HEK293 (cell line): ENCODE results near the gene ERH.

ENCODE experiments used
- CTCF ChIA-PET: fragments of 350-600 bp; formaldehyde crosslinking; extraction: SDS; loops from one replicate; lab custom pipeline; 2021; ENCODE audit warnings: antibody characterized with exemption; lab: Yijun Ruan, JAX
- POLR2A ChIA-PET: fragments of 300-600 bp; formaldehyde crosslinking; extraction: SDS; loops from one replicate; lab custom pipeline; 2020; ENCODE audit warnings: antibody characterized with exemption, inconsistent platforms; lab: Yijun Ruan, JAX
- H3K27ac ChIP-seq: fragments of 200-500 bp; sonication (Bioruptor generic); 2 replicates; pipeline ENCODE4 v1.5.1; 2014; ENCODE audit warnings: low read depth, low read length, control low read depth, inconsistent platforms; ENCODE audit errors: extremely low read depth
- H3K36me3 ChIP-seq, 2 experiments: fragments of 200-500 bp in 1 of 2; sonication (Bioruptor generic) in 1 of 2; 1 replicate in 1 of 2; 2 replicates in 1 of 2; pipeline ENCODE4 v1.5.1; 2014 to 2017; ENCODE audit warnings: inconsistent platforms in 2 of 2, low read length in 2 of 2; ENCODE audit not compliant: control insufficient read depth in 2 of 2, insufficient read depth in 1 of 2
- H3K4me1 ChIP-seq: fragments of 200-500 bp; sonication (Bioruptor generic); 2 replicates; pipeline ENCODE4 v1.5.1; 2014; ENCODE audit warnings: mild to moderate bottlenecking, low read length, inconsistent platforms; ENCODE audit not compliant: control insufficient read depth, insufficient read depth
- H3K4me3 ChIP-seq: 2 replicates; pipeline ENCODE4 v1.5.1; 2011; ENCODE audit warnings: low read depth, mild to moderate bottlenecking, control low read depth, low read length, moderate library complexity
- H3K9me3 ChIP-seq: fragments of 200-500 bp; sonication (Bioruptor generic); 2 replicates; pipeline ENCODE4 v1.5.1; 2014; ENCODE audit warnings: low read depth, low read length, inconsistent platforms; ENCODE audit not compliant: control insufficient read depth, insufficient read depth
- BCL11B ChIP-seq: fragments of 450-650 bp; formaldehyde crosslinking; IDR thresholded peaks from 2 replicates; pipeline ENCODE4 v1.5.1; 2016; ENCODE audit warnings: low read depth, missing biosample characterization, missing genetic modification characterization
- BCL6B ChIP-seq: fragments of 450-650 bp; formaldehyde crosslinking; IDR thresholded peaks from 2 replicates; pipeline ENCODE4 v1.5.1; 2017; ENCODE audit warnings: missing biosample characterization, missing genetic modification characterization
- GFI1B ChIP-seq: fragments of 450-650 bp; formaldehyde crosslinking; IDR thresholded peaks from 2 replicates; pipeline ENCODE4 v1.5.1; 2016; ENCODE audit warnings: missing biosample characterization, missing genetic modification characterization
- HOXD13 ChIP-seq: sonication (generic); formaldehyde crosslinking; IDR thresholded peaks from 2 replicates; pipeline ENCODE4 v1.8.0; 2022; ENCODE audit warnings: missing genetic modification reagents, borderline replicate concordance
- IKZF3 ChIP-seq: fragments of 450-650 bp; IDR thresholded peaks from 2 replicates; pipeline ENCODE4 v1.5.0; 2018; ENCODE audit warnings: missing biosample characterization, mild to moderate bottlenecking, missing genetic modification characterization, moderate library complexity
- KLF16 ChIP-seq: fragments of 450-650 bp; formaldehyde crosslinking; IDR thresholded peaks from 2 replicates; pipeline ENCODE4 v1.5.1; 2017; ENCODE audit warnings: missing biosample characterization, missing genetic modification characterization
- PRDM2 ChIP-seq: fragments of 450-650 bp; formaldehyde crosslinking; IDR thresholded peaks from 2 replicates; pipeline ENCODE4 v1.5.1; 2016; ENCODE audit warnings: missing biosample characterization, missing genetic modification characterization, borderline replicate concordance
- SCRT1 ChIP-seq: fragments of 450-650 bp; formaldehyde crosslinking; IDR thresholded peaks from 2 replicates; pipeline ENCODE4 v1.5.1; 2016; ENCODE audit warnings: missing biosample characterization, missing genetic modification characterization, borderline replicate concordance
- SP7 ChIP-seq: fragments of 450-650 bp; formaldehyde crosslinking; IDR thresholded peaks from 2 replicates; pipeline ENCODE4 v1.5.1; 2016; ENCODE audit warnings: missing biosample characterization, missing genetic modification characterization
- ZBTB1 ChIP-seq: fragments of 450-650 bp; formaldehyde crosslinking; IDR thresholded peaks from 2 replicates; pipeline ENCODE4 v1.5.1; 2016; ENCODE audit warnings: missing biosample characterization, missing genetic modification characterization
- ZBTB11 ChIP-seq: fragments of 450-650 bp; formaldehyde crosslinking; conservative IDR thresholded peaks from 2 replicates; pipeline ENCODE4 v1.5.1; 2016; ENCODE audit warnings: low read depth, missing biosample characterization, missing genetic modification characterization
- ZBTB7A ChIP-seq: fragments of 450-650 bp; formaldehyde crosslinking; IDR thresholded peaks from 2 replicates; pipeline ENCODE4 v1.5.1; 2016; ENCODE audit warnings: low read depth, missing biosample characterization, missing genetic modification characterization
- ZNF18 ChIP-seq: fragments of 450-650 bp; formaldehyde crosslinking; IDR thresholded peaks from 2 replicates; pipeline ENCODE4 v1.5.1; 2016; ENCODE audit warnings: missing biosample characterization, missing genetic modification characterization
- ZNF280D ChIP-seq: fragments of 450-650 bp; formaldehyde crosslinking; IDR thresholded peaks from 2 replicates; pipeline ENCODE4 v1.5.1; 2016; ENCODE audit warnings: missing biosample characterization, missing genetic modification characterization
- ZNF398 ChIP-seq: fragments of 450-650 bp; formaldehyde crosslinking; IDR thresholded peaks from 2 replicates; pipeline ENCODE4 v1.5.1; 2017; ENCODE audit warnings: missing biosample characterization, missing genetic modification characterization
- ZNF510 ChIP-seq: fragments of 450-650 bp; formaldehyde crosslinking; IDR thresholded peaks from 2 replicates; pipeline ENCODE4 v1.5.1; 2018; ENCODE audit warnings: mild to moderate bottlenecking, missing genetic modification characterization, missing biosample characterization; ENCODE audit not compliant: insufficient replicate concordance
- ZNF544 ChIP-seq: fragments of 450-650 bp; formaldehyde crosslinking; IDR thresholded peaks from 2 replicates; pipeline ENCODE4 v1.5.0; 2017; ENCODE audit warnings: missing biosample characterization, missing genetic modification characterization
- ZNF629 ChIP-seq: fragments of 450-650 bp; formaldehyde crosslinking; IDR thresholded peaks from 2 replicates; pipeline ENCODE4 v1.5.1; 2017; ENCODE audit warnings: missing biosample characterization, missing genetic modification characterization
- ZNF654 ChIP-seq: fragments of 450-650 bp; formaldehyde crosslinking; IDR thresholded peaks from 2 replicates; pipeline ENCODE4 v1.5.1; 2016; ENCODE audit warnings: low read depth, missing biosample characterization, missing genetic modification characterization
- ZXDB ChIP-seq: fragments of 450-650 bp; formaldehyde crosslinking; IDR thresholded peaks from 2 replicates; pipeline ENCODE4 v1.5.1; 2016; ENCODE audit warnings: missing biosample characterization, missing genetic modification characterization

Gene ERH

GRCh38 chr14:69364378-69364777, 33.7 kb downstream of the ERH start (continued):
- no peak for TF ChIP-seq IKZF3
- TF ChIP-seq ZNF544: no peak
- TF ChIP-seq SCRT1 (tag by site-specific recombination): no peak
- no peak for TF ChIP-seq ZNF629 (tag by site-specific recombination)
- TF ChIP-seq ZBTB1 (tag by site-specific recombination): no peak
- no peak for TF ChIP-seq BCL11B (tag by site-specific recombination)
- TF ChIP-seq GFI1B (tag by site-specific recombination): no peak
- TF ChIP-seq ZXDB (tag by site-specific recombination): no peak
- TF ChIP-seq ZNF654 (tag by site-specific recombination): no peak
- no peak for TF ChIP-seq ZNF280D (tag by site-specific recombination)
- TF ChIP-seq ZNF398: no peak
- no peak for TF ChIP-seq KLF16 (tag by site-specific recombination)

- TF ChIP-seq ZNF510 (tag by site-specific recombination) (no peak), ZBTB7A (no peak), SP7 (tag by site-specific recombination) (no peak), ZBTB11 (tag by site-specific recombination) (no peak), PRDM2 (tag by site-specific recombination) (no peak), HOXD13 (CRISPR knock-in tag) (no peak), KLF16 (tag by site-specific recombination) (no peak), ZNF18 (no peak), BCL6B (tag by site-specific recombination) (no peak)
- peaks cover 6% of the 10 kb centered on the region; the same call in 1 of the 2 replicates for H3K4me1 ChIP-seq
- H3K9me3 ChIP-seq: no peaks in the 10 kb centered on the region
- CTCF ChIA-PET: interaction anchor here (0.7 to 1.7 kb wide), 2 partner anchors 16 to 112 kb away, joined by 3 to 5 read pairs; no protein-coding TSS in a partner anchor
- POLR2A ChIA-PET: no interaction called here
- H3K36me3 ChIP-seq: no peaks in the 10 kb centered on the region
- no peak overlapping the region for H3K4me3 ChIP-seq
- no peak overlapping the region for H3K27ac ChIP-seq
Observed at GRCh38 chr14:69363964-69364363, 34.1 kb downstream of the ERH start.
